Measurements from ENCODE around the gene KRR1.

GRCh38 chr12:75560167-75560566 lies 48.8 kb upstream of the KRR1 start:
- no peak for TF ChIP-seq CTCF (IDR thresholded peaks at IDR 0.05; ENCODE audit: insufficient read depth, low read length, poor library complexity, severe bottlenecking)
- TF ChIP-seq EZH2phosphoT487 (conservative IDR thresholded peaks at IDR 0.05; ENCODE audit: low read length): no peak

Data from SU-DHL-6 (cell line).